CD14-positive monocyte (primary cell): Measurements from ENCODE around the gene ASCL3. TPM values are rescaled to one million over a fixed set of nuclear protein-coding genes. Genes with fewer than 3 reads are reported as not detected.

Source experiments
- DNase-seq, 3 donors: peaks; one replicate each; pipeline ENCODE4 v3.0.0-alpha.2; 2011 to 2022
- H2AFZ ChIP-seq: 2 replicates; pipeline ENCODE4 v1.6.0; 2012; ENCODE audit warnings: mild to moderate bottlenecking, low read depth, low read length, inconsistent platforms; ENCODE audit not compliant: insufficient read depth, poor library complexity, severe bottlenecking
- H3K27ac ChIP-seq, 2 donors: 1 replicate in 1 of 2; 2 replicates in 1 of 2; pipeline ENCODE4 v1.5.1; 2012 to 2013; ENCODE audit warnings: low read length in 2 of 2, control low read depth in 1 of 2, inconsistent platforms in 1 of 2, low read depth in 1 of 2, mild to moderate bottlenecking in 1 of 2
- H3K27me3 ChIP-seq, 2 donors: one replicate each; pipeline versions ENCODE4 v1.6.0 to v1.6.1; 2011 to 2013; ENCODE audit warnings: low read length in 2 of 2; ENCODE audit not compliant: control insufficient read depth in 2 of 2, insufficient read depth in 2 of 2
- H3K36me3 ChIP-seq, 2 donors: replicated peaks in 1 of 2; 1 replicate in 1 of 2; 2 replicates in 1 of 2; pipeline versions ENCODE4 v1.5.1 to v1.6.1; 2012 to 2013; ENCODE audit warnings: low read length in 2 of 2, control low read depth in 1 of 2, inconsistent platforms in 1 of 2, mild to moderate bottlenecking in 1 of 2; ENCODE audit not compliant: insufficient read depth in 2 of 2, control insufficient read depth in 1 of 2
- H3K4me1 ChIP-seq, 2 donors: 1 replicate in 1 of 2; 2 replicates in 1 of 2; pipeline versions ENCODE4 v1.5.1 to v1.6.1; 2012 to 2013; ENCODE audit warnings: low read length in 2 of 2, control low read depth in 1 of 2, inconsistent platforms in 1 of 2, mild to moderate bottlenecking in 1 of 2, moderate library complexity in 1 of 2; ENCODE audit not compliant: insufficient read depth in 2 of 2, control insufficient read depth in 1 of 2
- H3K4me2 ChIP-seq: replicated peaks from 2 replicates; pipeline ENCODE3; 2012; ENCODE audit warnings: low read length, moderate library complexity, mild to moderate bottlenecking; ENCODE audit not compliant: poor library complexity, severe bottlenecking; ENCODE audit errors: extremely low read depth
- H3K4me3 ChIP-seq, 3 experiments: fragments of 200-600 bp in 1 of 3; sonication (generic) in 1 of 3; replicated peaks in 1 of 3; 1 replicate in 2 of 3; 2 replicates in 1 of 3; pipeline ENCODE4 v1.5.1; 2011 to 2013; ENCODE audit warnings: low read length in 3 of 3, mild to moderate bottlenecking in 3 of 3, control low read depth in 2 of 3, low read depth in 2 of 3, inconsistent platforms in 1 of 3, moderate library complexity in 1 of 3
- H3K79me2 ChIP-seq: 2 replicates; pipeline ENCODE4 v1.6.0; 2012; ENCODE audit warnings: mild to moderate bottlenecking, control low read depth, inconsistent platforms, low read length, moderate library complexity; ENCODE audit not compliant: insufficient read depth
- H3K9ac ChIP-seq: 2 replicates; pipeline ENCODE4 v1.6.0; 2017; ENCODE audit warnings: low read length, mild to moderate bottlenecking; ENCODE audit not compliant: insufficient read depth, poor library complexity, severe bottlenecking
- H3K9me3 ChIP-seq, 2 donors: replicated peaks in 1 of 2; 1 replicate in 1 of 2; 2 replicates in 1 of 2; pipeline versions ENCODE4 v1.5.1 to v1.6.1; 2012 to 2013; ENCODE audit warnings: low read length in 2 of 2, control low read depth in 1 of 2; ENCODE audit not compliant: control insufficient read depth in 1 of 2, insufficient read depth in 1 of 2
- H4K20me1 ChIP-seq: 2 replicates; pipeline ENCODE4 v1.6.0; 2012; ENCODE audit warnings: mild to moderate bottlenecking, low read length, control low read depth, moderate library complexity; ENCODE audit not compliant: insufficient read depth
- H3K27ac Mint-ChIP-seq, 7 donors: one replicate each; pipeline ENCODE4 v1.8.0; 2020; ENCODE audit warnings: mild to moderate bottlenecking in 7 of 7, mixed read lengths in 7 of 7, moderate library complexity in 6 of 7, inconsistent platforms in 2 of 7
- H3K27me3 Mint-ChIP-seq, 3 donors: one replicate each; pipeline ENCODE4 v1.8.0; 2021 to 2022; ENCODE audit warnings: low read depth in 3 of 3, mild to moderate bottlenecking in 3 of 3, mixed read lengths in 3 of 3, moderate library complexity in 3 of 3, inconsistent platforms in 1 of 3
- H3K36me3 Mint-ChIP-seq, 2 donors: one replicate each; pipeline ENCODE4 v1.8.0; 2020; ENCODE audit warnings: mixed read lengths in 2 of 2, inconsistent platforms in 1 of 2, mild to moderate bottlenecking in 1 of 2
- H3K4me1 Mint-ChIP-seq: one replicate; pipeline ENCODE4 v1.8.0; 2020; ENCODE audit warnings: mild to moderate bottlenecking, mixed read lengths
- H3K4me3 Mint-ChIP-seq, 2 donors: one replicate each; pipeline ENCODE4 v1.8.0; 2020; ENCODE audit warnings: mild to moderate bottlenecking in 2 of 2, mixed read lengths in 2 of 2, moderate library complexity in 1 of 2
- H3K9me3 Mint-ChIP-seq, 7 donors: one replicate each; pipeline ENCODE4 v1.8.0; 2020 to 2022; ENCODE audit warnings: mixed read lengths in 7 of 7, mild to moderate bottlenecking in 6 of 7, moderate library complexity in 6 of 7, inconsistent platforms in 2 of 7
- WGBS: methylation state at CpG from one replicate; pipeline ENCODE4 v1.1.5; 2013; ENCODE audit warnings: missing lambda C conversion rate; ENCODE audit not compliant: insufficient coverage; 5-methylcytosine and 5-hydroxymethylcytosine counted together
- intact Hi-C, 2 donors: fragments of 100-400 bp; cut with micrococcal nuclease; formaldehyde crosslinking; loops; one replicate each; pipeline versions ENCODE4 v1.15.0 to v1.15.1; 2023
- polyA plus RNA-seq, 3 donors: library from polyadenylated mRNA; depleted of rRNA in 1 of 3; unstranded in 2 of 3; stranded (reverse) in 1 of 3; fragments of 300-500 nt in 2 of 3; fragments of >200 nt in 1 of 3; fragmentation: Illumina TruSeq in 2 of 3; gene quantifications; 1 replicate in 2 of 3; 2 replicates in 1 of 3; pipeline ENCODE4 v1.2.3, GENCODE V29; 2012 to 2021
- TF ChIP-seq, protein P1 (sequence below): fragments of 200-600 bp; IDR thresholded peaks from one replicate; pipeline ENCODE4 v1.8.0; 2022; ENCODE audit warnings: antibody characterized with exemption, mild to moderate bottlenecking

ASCL3 gene
- polyA plus RNA-seq, 3 donors = not detected

DNA sequence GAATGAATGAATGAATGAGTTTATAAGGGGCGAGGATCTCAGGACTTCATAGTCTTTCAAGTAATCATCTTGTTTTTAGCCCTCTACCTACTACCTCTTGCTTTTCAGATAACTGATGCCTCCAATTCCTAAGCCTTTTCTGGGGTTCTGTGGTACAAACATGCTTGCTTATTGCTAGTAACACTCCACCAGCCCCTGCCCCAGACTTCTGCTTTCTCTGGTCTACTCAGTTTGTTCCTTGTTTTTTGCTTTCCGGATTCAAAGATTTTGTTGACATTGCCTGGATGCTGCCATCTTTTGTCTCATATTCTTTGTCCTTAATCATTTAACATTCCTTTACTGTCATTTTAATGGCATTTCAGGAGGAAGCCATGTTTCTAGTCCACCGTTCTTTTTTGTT, 30.3 kb upstream of the ASCL3 start:
- Histone ChIP-seq H3K4me3 (no peak overlapping the region), H3K27me3 (no peaks in the 10 kb centered on the region), H3K4me1 (no peaks in the 10 kb centered on the region), H3K4me2 (no peak overlapping the region), H4K20me1 (no peaks in the 10 kb centered on the region), H2AFZ (no peak overlapping the region), H3K27ac (no peak overlapping the region), H3K9me3 (no peaks in the 10 kb centered on the region), H3K36me3 (no peaks in the 10 kb centered on the region), H3K9ac (no peak overlapping the region), H3K79me2 (no peaks in the 10 kb centered on the region)
- peaks cover 0 to 3% (median 1%) of the 10 kb centered on the region in 3 donors for H3K27me3 Mint-ChIP-seq
- no peak overlapping the region for H3K4me3 Mint-ChIP-seq
- H3K36me3 Mint-ChIP-seq = peaks cover 0 to 3% of the 10 kb centered on the region in 2 donors
- 32% methylated on average over 2 of the region's 3 CpGs for WGBS
- TF ChIP-seq, protein P1, sequence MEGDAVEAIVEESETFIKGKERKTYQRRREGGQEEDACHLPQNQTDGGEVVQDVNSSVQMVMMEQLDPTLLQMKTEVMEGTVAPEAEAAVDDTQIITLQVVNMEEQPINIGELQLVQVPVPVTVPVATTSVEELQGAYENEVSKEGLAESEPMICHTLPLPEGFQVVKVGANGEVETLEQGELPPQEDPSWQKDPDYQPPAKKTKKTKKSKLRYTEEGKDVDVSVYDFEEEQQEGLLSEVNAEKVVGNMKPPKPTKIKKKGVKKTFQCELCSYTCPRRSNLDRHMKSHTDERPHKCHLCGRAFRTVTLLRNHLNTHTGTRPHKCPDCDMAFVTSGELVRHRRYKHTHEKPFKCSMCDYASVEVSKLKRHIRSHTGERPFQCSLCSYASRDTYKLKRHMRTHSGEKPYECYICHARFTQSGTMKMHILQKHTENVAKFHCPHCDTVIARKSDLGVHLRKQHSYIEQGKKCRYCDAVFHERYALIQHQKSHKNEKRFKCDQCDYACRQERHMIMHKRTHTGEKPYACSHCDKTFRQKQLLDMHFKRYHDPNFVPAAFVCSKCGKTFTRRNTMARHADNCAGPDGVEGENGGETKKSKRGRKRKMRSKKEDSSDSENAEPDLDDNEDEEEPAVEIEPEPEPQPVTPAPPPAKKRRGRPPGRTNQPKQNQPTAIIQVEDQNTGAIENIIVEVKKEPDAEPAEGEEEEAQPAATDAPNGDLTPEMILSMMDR = no peak
- H3K9me3 Mint-ChIP-seq = no peaks in the 10 kb centered on the region
- H3K4me1 Mint-ChIP-seq = peaks cover 5% of the 10 kb centered on the region
- peak overlapping the region in 3 of 7 donors; percentile 59 to 74 (median 64) for H3K27ac Mint-ChIP-seq
- intact Hi-C loops = no loop called here
- DNase-seq = peak in 1 of 3 donors; percentile 20

DNA sequence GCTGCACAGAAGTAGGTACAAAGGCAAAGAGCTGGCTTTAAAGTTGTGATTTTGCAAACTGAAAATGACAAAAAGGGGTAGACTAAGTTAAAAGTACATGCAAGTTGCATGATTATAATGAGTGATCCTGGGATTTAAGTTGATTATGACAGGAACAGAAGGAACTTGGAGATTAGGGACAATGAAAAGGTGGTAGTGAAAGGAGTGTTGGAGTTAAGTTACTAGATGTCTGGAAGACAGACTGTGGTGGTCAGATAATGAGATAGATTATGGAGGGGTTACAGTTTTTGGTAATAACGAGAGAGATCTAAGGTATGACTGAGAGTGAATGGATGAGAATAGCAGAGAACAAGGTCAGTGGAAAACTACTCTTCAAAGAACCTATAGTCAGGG, 29.1 kb upstream of the ASCL3 start:
- Histone ChIP-seq H3K27ac (no peak overlapping the region), H3K36me3 (no peaks in the 10 kb centered on the region), H4K20me1 (no peaks in the 10 kb centered on the region), H3K9ac (no peak overlapping the region), H3K9me3 (no peaks in the 10 kb centered on the region), H3K4me1 (no peaks in the 10 kb centered on the region), H3K4me2 (no peak overlapping the region), H3K4me3 (no peak overlapping the region), H3K79me2 (no peaks in the 10 kb centered on the region), H3K27me3 (no peaks in the 10 kb centered on the region), H2AFZ (no peak overlapping the region)
- Mint-ChIP-seq H3K27me3 (peaks cover 0 to 3% (median 1%) of the 10 kb centered on the region in 3 donors), H3K36me3 (peaks cover 0 to 6% of the 10 kb centered on the region in 2 donors), H3K4me1 (peaks cover 9% of the 10 kb centered on the region), H3K27ac (no peak overlapping the region), H3K9me3 (no peaks in the 10 kb centered on the region), H3K4me3 (no peak overlapping the region)
- TF ChIP-seq, protein P1 = no peak
- intact Hi-C loops = no loop called here
- WGBS = 100% methylated on average over 1 of the region's 1 CpG
- DNase-seq = no peak
